Uterus (tissue), 4 donors: ENCODE results near the gene DBI. TPM values are rescaled to one million over a fixed set of nuclear protein-coding genes. Genes with fewer than 3 reads are reported as not detected.

ENCODE experiments used
- DNase-seq, 2 donors: peaks; one replicate each; pipeline ENCODE4 v3.0.0-alpha.2; 2019 to 2020
- H3K27ac ChIP-seq, 2 donors: fragments of 200-600 bp; sonication (generic); 1 replicate in 1 of 2; 2 replicates in 1 of 2; pipeline ENCODE4 v1.5.1; 2016 to 2018
- H3K27me3 ChIP-seq, 2 donors: fragments of 200-600 bp; sonication (generic); one replicate each; pipeline ENCODE4 v1.5.1; 2018 to 2019; ENCODE audit warnings: control low read depth in 1 of 2
- H3K36me3 ChIP-seq, 2 donors: fragments of 200-600 bp; sonication (generic); one replicate each; pipeline ENCODE4 v1.5.1; 2019; ENCODE audit warnings: control low read depth in 1 of 2
- H3K4me1 ChIP-seq, 2 donors: fragments of 200-600 bp; sonication (generic); one replicate each; pipeline ENCODE4 v1.5.1; 2018 to 2019; ENCODE audit warnings: control low read depth in 1 of 2
- H3K4me3 ChIP-seq, 2 donors: fragments of 200-600 bp; sonication (generic); 1 replicate in 1 of 2; 2 replicates in 1 of 2; pipeline ENCODE4 v1.5.1; 2018 to 2019; ENCODE audit warnings: mild to moderate bottlenecking in 1 of 2
- H3K9me3 ChIP-seq, 2 donors: fragments of 200-600 bp; sonication (generic); one replicate each; pipeline ENCODE4 v1.5.1; 2019; ENCODE audit warnings: control low read depth in 1 of 2
- CTCF ChIP-seq, 4 experiments: fragments of 200-600 bp in 2 of 4; fragments of 450-650 bp in 2 of 4; sonication (generic) in 2 of 4; IDR thresholded peaks; one replicate each; pipeline ENCODE4 v1.5.1; 2016 to 2019; ENCODE audit warnings: antibody characterized with exemption in 4 of 4, mild to moderate bottlenecking in 2 of 4, moderate library complexity in 1 of 4
- POLR2A ChIP-seq, 2 donors: fragments of 450-650 bp; IDR thresholded peaks; one replicate each; pipeline ENCODE4 v1.6.1; 2016; ENCODE audit warnings: antibody characterized with exemption in 2 of 2, mild to moderate bottlenecking in 1 of 2, moderate library complexity in 1 of 2
- intact Hi-C: fragments of 100-400 bp; cut with DNase I; formaldehyde crosslinking; loops from one replicate; pipeline ENCODE4 v1.15.1; 2023; ENCODE audit warnings: low total_unique reads
- total RNA-seq, 4 donors: library from RNA; depleted of rRNA in 3 of 4; stranded (reverse); fragments of >200 nt in 3 of 4; gene quantifications; one replicate each; pipeline versions ENCODE4 v1.1.0 to v1.2.4, GENCODE V29; 2014 to 2023
- donor health status: DM: yes; HTN: yes; CAD: no.

DBI gene
- total RNA-seq, 4 donors from 2014 or later = 2.6 to 46.8 (median 33.7) TPM

GRCh38 chr2:119377294-119377992, 10.7 kb downstream of the DBI start:
- intact Hi-C loops = no loop called here
- TF ChIP-seq POLR2A (IDR thresholded peaks at IDR 0.05) = no peak
- TF ChIP-seq CTCF (IDR thresholded peaks at IDR 0.05) = no peak
- Histone ChIP-seq H3K27me3 (no peaks in the 10 kb centered on the region), H3K36me3 (no peaks in the 10 kb centered on the region), H3K9me3 (no peaks in the 10 kb centered on the region), H3K27ac (no peak overlapping the region), H3K4me1 (no peaks in the 10 kb centered on the region), H3K4me3 (no peak overlapping the region)
- no peak for DNase-seq

DNA sequence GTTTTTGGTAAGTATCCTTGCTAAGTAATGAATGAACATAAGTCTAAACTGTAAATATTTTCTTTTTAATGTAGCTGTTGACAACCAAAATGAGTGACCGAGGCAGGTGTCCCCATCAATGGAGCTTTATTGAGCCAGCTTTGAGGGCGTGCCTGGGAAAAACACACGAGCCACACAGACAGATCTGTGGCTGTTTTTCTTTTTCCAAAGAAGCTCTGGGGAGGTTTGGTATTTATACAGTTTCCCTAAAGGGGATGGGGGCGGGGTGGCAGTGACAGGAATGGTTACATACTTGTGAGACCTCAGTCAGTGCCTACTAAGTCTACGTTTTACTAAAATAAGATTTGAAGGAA, 11.2 kb downstream of the DBI start:
- no peak overlapping the region for H3K4me3 ChIP-seq
- intact Hi-C loops = no loop called here
- TF ChIP-seq POLR2A (IDR thresholded peaks at IDR 0.05) (no peak), CTCF (IDR thresholded peaks at IDR 0.05) (no peak)

DNA sequence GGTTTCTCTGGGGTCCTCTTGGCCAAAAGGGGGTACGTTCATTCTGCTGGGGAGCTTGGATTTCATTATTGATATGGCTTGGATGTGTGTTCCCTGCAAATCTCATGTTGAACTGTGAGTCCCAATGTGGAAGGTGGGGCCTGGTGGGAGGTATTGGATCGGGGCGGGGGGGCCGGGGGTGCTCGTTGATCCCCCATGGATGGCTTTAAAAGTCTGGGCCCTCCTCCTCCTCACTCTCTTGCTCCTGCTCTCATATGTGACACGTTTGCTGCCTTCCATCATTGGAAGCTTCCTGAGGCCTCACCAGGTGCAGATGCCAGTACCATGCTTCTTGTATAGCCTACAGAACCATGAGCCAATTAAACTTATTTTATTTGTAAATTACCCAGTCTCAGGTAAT, 11.8 kb downstream of the DBI start:
- Histone ChIP-seq H3K36me3 (no peaks in the 10 kb centered on the region), H3K4me3 (no peak overlapping the region), H3K9me3 (no peaks in the 10 kb centered on the region), H3K4me1 (no peaks in the 10 kb centered on the region), H3K27me3 (no peaks in the 10 kb centered on the region), H3K27ac (no peak overlapping the region)
- no peak for DNase-seq
- no peak for TF ChIP-seq POLR2A (IDR thresholded peaks at IDR 0.05)
- no peak for TF ChIP-seq CTCF (IDR thresholded peaks at IDR 0.05)
- intact Hi-C loops = no loop called here

More for the DNA sequence above, 11.2 kb downstream of the DBI start:
- H3K27me3 ChIP-seq = no peaks in the 10 kb centered on the region
- H3K9me3 ChIP-seq = no peaks in the 10 kb centered on the region
- H3K4me1 ChIP-seq = no peaks in the 10 kb centered on the region
- no peaks in the 10 kb centered on the region for H3K36me3 ChIP-seq
- H3K27ac ChIP-seq = no peak overlapping the region
- DNase-seq = no peak

DNA sequence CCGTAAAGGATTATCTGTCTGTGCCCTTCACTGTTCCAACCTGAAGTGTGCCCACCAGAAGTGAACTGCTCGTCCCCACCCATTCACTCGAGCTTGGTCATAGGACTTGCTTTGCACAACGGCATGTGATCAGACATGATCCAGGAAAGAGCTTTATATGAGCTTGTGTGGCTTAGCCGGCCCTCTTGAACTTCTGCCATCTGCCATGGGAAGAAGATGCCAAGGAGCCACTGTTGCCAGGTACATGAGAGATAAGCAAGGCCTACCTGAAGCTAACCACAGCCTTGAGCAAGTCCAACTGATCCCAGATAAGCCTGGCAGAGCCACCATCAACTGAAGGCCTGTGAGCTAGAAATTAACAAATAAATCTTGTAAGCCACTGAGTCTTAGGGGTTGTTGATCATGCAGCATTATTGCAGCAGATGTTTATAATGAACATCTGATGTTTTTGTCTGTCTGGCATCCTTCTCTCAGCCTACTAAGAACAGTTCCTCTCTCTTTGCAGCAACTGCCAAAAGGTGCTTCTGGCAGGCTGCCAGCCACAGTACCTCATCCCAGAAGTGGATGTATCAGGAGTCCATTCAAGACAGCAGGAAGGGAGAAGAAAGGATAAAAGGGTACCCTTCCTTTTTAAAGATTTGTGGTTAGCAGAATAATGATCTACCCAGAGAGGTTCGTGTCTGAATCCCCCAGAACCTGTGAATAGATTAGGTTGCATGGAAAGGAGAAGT, 16.8 kb downstream of the DBI start:
- Histone ChIP-seq H3K27ac (no peak overlapping the region), H3K9me3 (no peaks in the 10 kb centered on the region), H3K4me1 (no peaks in the 10 kb centered on the region), H3K4me3 (no peak overlapping the region), H3K27me3 (no peaks in the 10 kb centered on the region), H3K36me3 (no peaks in the 10 kb centered on the region)
- TF ChIP-seq CTCF (IDR thresholded peaks at IDR 0.05) (no peak), POLR2A (IDR thresholded peaks at IDR 0.05) (no peak)
- intact Hi-C loops = no loop called here
- no peak for DNase-seq

GRCh38 chr2:119384971-119385370, 18.2 kb downstream of the DBI start:
- H3K27me3 ChIP-seq = no peaks in the 10 kb centered on the region
- no peak overlapping the region for H3K27ac ChIP-seq
- no peak for TF ChIP-seq CTCF (IDR thresholded peaks at IDR 0.05)
- no peak for TF ChIP-seq POLR2A (IDR thresholded peaks at IDR 0.05)
- intact Hi-C loops = no loop called here
- H3K9me3 ChIP-seq = no peaks in the 10 kb centered on the region
- no peak for DNase-seq
- H3K4me3 ChIP-seq = no peak overlapping the region
- H3K4me1 ChIP-seq = no peaks in the 10 kb centered on the region
- no peaks in the 10 kb centered on the region for H3K36me3 ChIP-seq
